GM19395 (cell line): ENCODE data around the gene BMPR2.
"Not testable (repeated sequence)": the region's sequence is repeated elsewhere in the genome, so short reads cannot be mapped to it uniquely, and the experiment has no call there.

ENCODE experiments used
- ATAC-seq: cut with Tn5 transposase; IDR thresholded peaks from one replicate; pipeline ENCODE4 v1.9.1; 2021; ENCODE audit warnings: mild to moderate bottlenecking, moderate library complexity; ENCODE audit not compliant: unreplicated experiment

The BMPR2 gene

DNA sequence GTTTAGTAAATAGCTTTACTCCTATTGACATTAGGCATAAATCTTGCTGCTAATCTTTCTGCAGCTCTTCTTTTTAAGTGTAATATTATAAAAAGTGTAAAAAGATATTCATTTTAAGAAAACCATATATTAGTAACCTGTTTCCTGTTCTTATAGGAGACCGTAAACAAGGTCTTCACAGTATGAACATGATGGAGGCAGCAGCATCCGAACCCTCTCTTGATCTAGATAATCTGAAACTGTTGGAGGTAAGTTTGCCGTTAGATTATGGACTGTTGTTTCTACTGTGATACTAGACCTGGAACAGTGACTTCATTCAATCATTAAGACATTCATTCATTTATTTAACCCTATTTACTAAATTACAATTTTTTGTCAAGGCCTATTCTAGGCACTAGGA is 138.6 kb downstream of the BMPR2 start:
- ATAC-seq, result no peak

DNA sequence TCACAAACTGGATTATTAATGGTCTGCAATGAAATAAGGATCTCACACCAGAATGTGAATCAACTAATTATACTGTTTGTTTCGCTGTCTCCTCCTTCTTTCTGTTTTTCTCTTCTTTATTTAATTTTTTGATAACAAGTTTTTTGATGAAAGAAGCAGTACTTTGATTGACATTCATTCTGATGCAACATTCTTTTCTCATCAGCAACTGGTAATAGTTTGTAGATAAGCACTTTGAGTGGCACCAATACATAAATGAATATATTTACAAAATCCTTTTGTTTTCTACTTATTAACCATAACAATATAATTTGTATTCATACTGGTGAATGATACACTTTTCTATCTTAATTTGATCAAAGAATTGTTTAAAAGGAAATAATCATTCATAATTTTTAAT is 143.3 kb downstream of the BMPR2 start:
- no peak for ATAC-seq

DNA sequence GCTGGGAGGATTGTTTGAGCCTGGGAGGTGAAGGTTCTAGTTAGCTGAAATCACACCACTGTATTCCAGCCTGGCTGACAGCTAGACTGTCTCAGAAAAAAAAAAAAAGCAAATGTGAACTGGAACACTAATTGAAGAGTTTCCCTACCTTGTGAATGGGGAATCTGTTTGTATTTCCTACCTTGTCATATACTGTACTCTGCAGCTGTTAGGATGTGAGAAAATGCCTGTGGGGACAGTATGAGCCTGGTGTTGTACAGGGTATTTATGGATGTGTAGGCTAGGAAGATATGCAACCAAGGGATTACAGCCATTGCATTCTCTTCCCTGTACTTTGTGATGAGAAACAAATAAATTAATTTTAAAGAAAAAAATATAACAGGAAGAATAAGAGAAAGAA is 145.3 kb downstream of the BMPR2 start:
- ATAC-seq, result no peak

DNA sequence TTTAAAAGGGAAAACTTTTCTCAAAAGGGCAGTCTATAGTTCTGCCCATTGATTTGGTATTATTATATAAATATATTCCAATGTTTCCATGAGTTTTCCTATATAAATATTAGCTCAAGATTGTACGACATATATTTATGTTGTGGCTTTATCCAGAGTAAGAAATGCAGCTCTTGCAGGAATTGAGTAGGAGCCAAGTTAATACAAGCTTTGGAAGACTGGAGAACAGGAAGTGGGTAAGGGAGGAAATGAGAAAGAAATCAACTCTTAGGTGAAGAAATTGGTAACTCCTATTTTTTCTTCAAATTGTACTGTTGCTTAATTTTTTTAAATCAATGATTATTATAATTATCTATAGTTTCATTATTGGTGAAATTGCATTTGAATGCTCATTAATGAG is 153.3 kb downstream of the BMPR2 start:
- no peak for ATAC-seq

DNA sequence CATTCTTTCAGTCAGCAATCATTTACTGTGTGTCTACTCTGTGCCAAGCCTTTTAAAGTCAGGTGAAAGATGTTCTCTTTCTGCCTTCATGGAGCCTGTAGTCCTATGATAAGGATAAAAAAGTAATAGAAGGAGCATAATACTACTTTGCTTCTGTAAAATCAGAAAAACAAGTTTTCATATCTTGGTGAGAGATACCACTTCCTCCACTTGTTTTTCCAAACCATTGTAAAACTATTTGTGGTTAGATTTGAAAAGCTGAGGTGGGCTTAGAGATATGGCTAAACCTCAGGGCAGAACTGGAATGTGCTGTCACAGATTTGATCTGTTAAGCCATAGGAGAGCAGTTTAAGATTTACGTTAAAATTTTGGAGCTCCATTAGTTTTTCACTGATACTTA is 153.9 kb downstream of the BMPR2 start:
- no peak for ATAC-seq

DNA sequence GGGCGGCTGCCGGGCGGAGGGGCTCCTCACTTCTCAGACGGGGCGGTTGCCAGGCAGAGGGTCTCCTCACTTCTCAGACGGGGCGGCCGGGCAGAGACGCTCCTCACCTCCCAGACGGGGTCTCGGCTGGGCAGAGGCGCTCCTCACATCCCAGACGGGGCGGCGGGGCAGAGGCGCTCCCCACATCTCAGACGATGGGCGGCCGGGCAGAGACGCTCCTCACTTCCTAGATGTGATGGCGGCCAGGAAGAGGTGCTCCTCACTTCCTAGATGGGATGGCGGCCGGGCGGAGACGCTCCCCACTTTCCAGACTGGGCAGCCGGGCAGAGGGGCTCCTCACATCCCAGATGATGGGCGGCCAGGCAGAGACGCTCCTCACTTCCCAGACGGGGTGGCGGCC is 159.2 kb downstream of the BMPR2 start:
- ATAC-seq, result not testable (repeated sequence)

DNA sequence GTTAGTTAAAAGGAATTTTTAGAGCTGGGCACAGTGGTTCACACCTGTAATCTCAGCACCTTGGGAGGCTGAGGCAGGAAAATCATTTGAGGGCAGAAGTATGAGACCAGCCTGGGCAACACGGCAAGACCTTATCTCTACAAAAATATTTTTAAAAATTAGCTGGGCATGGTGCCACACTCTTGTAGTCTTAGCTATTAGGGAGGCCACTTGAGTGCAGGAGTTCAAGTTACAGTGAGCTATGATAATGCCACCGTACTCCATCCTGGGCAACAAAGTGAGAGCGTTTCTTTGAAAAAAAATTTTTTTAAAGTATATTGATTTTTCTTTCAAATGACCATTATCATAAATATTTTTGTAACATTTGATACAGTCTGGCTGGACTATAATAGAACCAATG is 165.0 kb downstream of the BMPR2 start:
- ATAC-seq, result no peak

DNA sequence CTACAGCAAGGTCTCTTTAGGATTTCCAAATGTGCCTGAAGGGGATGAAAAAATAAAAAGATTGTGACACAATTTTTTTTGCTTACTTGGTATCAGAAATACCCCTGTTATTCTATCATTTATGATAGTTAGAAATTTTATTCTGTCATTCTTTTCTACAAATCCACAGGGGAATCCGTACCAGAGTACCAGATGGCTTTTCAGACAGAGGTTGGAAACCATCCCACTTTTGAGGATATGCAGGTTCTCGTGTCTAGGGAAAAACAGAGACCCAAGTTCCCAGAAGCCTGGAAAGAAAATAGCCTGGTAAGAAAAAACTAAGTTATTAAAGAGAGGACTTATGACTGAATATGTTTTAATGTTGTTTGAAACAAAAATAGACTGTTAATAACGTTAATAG is 166.0 kb downstream of the BMPR2 start:
- ATAC-seq, result no peak

DNA sequence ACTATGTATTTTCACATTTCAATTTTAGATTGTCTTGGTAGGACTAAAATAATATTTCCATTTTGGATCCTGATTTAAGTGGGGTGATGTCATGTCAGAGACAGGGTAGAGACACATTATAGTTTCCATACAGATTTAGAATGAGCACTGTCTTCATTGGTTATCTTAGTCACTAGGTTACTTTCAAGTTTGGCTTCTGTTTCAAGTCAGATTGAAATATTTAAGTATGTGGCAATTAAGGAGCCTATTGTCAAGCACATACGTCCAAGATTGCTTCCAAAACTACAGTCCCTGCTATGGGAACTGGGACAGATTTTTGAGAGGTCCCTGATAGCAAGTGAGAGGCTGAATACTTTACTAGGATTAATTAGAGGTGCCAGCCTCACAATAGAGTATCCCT is 169.4 kb downstream of the BMPR2 start:
- no peak for ATAC-seq

DNA sequence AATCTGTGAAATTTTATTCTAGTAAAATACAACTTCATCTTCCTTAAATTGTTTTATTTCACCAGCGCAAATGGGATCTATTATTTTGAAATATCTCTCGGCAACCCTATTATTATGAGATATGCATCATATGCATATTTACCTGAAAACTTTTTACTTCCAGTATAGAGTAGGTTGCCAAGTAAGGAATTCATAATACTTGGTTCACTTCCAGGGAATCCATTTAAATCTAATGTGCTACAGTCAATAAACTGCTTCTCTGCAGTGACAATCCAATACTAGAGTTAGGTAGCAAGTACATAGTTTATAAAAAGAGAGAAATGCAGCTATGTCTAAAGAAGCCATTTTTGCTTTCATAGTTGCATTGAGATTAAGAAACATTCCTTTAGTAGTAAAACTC is 169.8 kb downstream of the BMPR2 start:
- ATAC-seq, result no peak

DNA sequence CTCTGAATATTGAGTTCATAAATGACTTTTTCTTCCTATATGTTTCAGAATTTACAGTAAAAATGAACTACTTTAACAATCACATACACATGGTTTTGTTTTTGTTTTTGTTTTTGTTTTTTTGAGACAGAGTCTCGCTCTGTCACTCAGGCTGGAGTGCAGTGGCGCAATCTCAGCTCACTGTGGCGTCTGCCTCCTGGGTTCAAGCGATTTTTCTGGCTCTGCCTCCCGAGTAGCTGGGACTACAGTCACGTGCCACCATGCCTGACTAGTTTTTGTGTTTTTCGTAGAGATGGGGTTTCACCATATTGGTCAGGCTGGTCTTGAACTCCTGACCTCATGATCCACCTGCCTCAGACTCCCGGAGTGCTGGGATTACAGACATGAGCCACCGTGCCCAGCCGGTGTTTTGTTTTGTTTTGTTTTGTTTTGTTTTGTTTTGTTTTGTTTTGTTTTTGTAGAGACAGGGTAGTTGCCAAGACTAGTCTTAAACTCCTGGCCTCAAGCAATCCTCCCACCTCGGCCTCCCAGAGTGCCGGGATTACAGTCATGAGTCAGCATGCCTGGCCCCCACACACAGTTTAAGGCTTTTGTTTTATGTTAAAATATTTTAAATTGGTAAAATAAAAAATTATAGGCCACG is 170.5 kb downstream of the BMPR2 start:
- ATAC-seq, result not testable (repeated sequence)

DNA sequence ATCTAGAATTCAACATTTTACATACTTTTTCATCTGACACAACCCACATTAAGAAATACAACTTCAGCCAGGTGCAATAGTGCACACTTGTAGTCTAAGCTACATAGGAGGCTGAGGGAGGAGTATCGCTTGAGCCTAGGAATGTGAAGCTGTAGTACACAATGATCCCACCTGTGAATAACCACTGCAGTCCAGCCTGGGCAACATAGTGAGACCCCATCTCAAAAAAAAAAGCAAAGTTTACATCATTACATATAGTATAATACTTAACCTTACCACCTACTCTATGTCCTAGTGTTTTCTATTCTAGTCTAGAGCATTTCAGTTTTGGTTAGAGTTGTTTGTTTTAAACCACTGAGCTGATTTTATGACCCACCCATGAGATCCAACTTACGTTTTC is 172.1 kb downstream of the BMPR2 start:
- no peak for ATAC-seq

DNA sequence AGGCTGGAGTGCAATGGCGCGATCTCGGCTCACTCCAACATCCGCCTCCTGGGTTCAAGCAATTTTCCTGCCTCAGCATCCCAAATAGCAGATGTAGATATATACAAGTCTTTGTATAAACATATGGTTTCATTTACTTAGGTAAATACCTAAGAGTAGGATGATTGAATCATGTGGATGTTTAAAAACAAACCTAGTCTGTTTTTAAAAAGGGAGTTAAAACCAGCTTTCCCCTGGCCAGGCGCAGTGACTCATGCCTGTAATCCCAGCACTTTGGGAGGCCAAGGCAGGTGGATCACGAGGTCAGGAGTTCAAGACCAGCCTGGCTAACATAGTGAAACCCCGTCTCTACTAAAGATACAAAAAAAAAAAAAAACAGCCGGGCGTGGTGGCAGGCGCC is 174.9 kb downstream of the BMPR2 start:
- not testable (repeated sequence) for ATAC-seq

DNA sequence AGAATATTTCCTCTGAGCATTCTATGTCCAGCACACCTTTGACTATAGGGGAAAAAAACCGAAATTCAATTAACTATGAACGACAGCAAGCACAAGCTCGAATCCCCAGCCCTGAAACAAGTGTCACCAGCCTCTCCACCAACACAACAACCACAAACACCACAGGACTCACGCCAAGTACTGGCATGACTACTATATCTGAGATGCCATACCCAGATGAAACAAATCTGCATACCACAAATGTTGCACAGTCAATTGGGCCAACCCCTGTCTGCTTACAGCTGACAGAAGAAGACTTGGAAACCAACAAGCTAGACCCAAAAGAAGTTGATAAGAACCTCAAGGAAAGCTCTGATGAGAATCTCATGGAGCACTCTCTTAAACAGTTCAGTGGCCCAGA is 179.2 kb downstream of the BMPR2 start:
- no peak for ATAC-seq

DNA sequence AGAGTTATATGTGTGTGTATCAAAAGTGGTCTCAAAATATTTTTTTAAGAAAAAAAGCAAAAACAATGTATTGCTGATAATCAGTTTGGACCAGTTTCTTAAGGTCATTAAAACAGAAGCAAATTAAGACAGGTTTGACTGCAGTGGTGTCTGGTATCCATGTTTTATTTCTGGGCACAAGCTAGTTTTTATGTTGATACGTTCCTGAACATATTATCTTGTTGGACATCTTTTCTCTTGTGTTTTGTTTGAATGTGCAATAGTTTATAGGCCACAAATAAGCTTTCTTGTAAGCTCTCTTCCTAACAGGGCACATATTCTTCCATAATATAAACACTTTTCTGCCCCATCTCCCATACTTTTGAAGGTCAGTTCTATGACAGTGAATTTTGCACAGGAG is 184.1 kb downstream of the BMPR2 start:
- no peak for ATAC-seq

DNA sequence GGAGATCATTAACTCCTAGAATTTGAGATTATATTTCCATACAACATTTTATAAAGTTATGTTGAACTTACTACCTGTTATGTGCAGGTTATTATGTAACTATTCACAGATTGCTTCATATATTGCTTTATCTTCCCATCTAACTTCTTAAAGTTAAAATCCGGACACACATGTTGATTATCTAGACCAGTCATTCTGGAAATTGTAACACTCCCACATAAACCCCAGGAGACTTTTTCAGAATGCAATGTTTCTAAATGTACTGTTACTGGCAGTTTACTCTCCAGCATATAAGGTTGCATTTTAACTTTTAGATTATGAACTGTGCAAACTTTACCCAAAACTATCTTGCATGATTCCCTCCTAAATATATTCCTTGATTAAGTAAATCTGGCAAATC is 188.1 kb downstream of the BMPR2 start:
- no peak for ATAC-seq

DNA sequence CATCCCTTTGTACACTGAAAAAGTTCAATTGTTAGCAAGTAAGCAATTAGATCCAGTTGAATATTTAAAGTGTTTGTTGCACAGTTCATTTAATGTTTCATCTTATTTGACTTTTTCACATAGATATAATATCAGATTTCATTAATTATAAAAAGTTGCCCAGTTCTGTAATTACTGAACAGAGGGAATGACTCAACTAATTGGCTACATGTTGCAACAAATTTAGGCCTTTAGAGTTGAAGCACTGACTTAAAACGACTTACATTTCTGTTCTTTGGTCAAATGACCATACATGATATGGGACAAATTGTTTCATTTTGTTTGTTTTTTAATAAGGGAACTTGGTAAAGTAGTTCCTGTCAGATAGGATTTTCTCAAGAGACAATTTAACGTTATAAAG is 190.2 kb downstream of the BMPR2 start:
- no peak for ATAC-seq

DNA sequence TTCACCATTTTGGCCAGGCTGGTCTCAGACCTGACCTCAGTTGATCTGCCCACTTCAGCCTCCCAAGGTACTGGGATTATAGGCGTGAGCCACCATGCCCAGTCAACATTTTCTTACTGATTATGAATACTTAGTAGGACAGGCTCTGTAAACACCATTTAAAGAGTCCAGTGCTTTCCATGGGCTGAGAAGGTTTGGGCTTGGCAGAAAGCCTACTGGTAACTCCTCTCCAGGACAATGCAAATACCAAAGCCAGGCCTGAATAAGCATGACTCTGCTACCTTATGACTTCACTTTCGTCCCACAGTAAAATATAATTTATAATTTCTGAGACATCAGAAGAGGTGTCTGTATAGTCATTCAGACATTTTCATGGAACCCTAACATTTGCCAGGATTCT is 198.4 kb downstream of the BMPR2 start:
- no peak for ATAC-seq

DNA sequence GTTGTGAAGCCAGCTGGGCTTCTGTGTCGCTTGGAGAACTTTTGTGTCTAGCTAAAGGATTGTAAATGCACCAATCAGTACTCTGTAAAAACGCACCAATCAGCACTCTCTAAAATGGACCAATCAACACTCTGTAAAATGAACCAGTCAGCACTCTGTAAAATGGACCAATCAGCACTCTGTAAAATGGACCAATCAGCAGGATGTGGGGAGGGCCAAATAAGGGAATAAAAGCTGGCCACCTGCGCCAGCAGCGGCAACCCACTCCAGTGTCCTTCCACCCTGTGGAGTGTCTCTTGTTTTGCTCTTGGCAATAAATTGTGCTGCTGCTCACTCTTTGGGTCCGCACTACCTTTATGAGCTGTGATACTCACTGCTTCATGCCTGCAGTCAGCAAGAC is 199.1 kb downstream of the BMPR2 start:
- not testable (repeated sequence) for ATAC-seq

DNA sequence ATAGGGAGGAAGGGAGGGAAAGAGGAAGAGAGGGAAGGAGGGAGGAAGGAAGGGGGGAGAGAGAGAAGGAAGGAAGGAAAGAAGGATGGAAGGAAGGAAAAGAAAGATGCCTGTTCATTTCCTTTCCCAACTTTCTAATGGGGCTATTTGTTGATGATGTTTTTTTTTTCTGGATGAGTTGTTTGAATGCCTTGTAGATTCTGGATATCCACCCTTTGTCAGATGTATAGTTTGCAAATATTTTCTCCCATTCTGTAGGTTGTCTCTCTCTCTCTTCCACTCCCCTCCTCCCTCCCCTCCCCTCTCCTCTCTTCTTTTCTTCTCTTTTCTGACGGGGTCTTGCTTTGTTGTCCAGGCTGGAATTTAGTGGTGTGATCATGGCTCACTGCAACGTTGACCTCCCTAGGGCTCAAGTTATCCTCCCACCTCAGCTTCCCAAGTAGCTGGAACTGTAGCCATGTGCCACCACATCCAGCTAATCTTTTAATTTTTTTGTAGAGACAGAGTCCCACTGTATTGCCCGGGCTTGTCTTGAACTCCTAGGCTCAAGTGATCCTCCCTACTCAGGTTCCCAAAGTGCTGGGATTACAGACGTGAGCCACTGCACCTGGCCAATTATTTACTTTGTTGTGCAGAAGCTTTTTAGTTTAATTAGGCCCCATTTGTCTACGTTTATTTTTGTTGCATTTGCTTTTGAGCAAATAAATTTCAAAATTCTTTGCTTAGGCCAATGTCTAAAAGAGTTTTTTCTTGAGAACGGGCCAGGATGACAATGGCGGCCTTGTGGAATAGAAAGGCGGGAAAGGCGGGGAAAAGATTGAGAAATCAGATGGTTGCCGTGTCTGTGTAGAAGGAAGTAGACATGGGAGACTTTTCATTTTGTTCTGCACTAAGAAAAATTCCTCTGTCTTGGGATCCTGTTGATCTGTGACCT is 201.4 kb downstream of the BMPR2 start:
- no peak for ATAC-seq

DNA sequence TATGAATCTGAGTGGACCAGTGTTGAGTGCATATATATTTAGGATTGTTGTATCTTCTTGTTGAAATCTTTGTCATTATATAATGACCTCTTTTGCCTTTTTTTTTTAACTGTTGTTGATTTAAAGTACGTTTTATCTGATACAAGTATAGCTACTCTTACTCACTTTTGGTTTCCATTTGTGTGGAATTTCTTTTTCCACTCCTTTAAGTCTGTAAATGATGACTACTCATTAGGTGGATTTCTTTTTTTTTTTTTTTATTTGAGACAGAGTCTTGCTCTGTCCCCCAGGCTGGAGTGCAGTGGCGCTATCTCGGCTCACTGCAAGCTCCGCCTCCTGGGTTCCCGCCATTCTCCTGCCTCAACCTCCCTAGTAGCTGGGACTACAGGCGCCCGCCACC is 206.7 kb downstream of the BMPR2 start:
- not testable (repeated sequence) for ATAC-seq

DNA sequence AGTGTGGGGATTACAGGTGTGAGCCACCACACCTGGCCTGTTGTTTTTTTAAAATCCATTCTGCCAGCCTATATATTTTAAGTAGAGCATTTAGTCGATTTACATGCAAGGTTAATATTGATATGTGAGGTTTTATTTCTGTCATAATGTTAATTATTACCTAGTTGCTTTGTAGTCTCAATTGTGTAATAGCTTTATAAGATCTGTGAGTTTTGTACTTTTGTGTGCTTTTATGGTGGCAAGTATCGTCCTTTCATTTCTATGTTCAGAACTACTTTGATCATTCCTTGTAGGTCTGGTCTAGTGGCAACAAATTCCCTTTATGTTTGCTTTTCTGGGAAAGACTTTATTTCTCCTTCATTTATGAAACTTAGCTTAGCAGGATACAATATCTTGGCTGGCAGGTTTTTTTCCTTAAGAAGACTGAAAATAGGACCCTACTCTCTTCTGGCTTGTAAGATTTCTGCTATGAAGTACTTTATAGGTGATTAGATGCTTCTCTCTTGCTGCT is 207.6 kb downstream of the BMPR2 start:
- no peak for ATAC-seq
